AG04450 (cell line): Measurements from ENCODE around the gene OR2T27. TPM values are rescaled to one million over a fixed set of nuclear protein-coding genes. Genes with fewer than 3 reads are reported as not detected.
"Not testable (repeated sequence)": the region's sequence is repeated elsewhere in the genome, so short reads cannot be mapped to it uniquely, and the experiment has no call there.

Experiments
- CTCF ChIA-PET: fragments of 300-600, 350-600 bp; formaldehyde crosslinking; extraction: SDS; loops from one replicate; lab custom pipeline; 2022; ENCODE audit warnings: antibody characterized with exemption, inconsistent platforms; lab: Charles Lee
- POLR2A ChIA-PET: fragments of 350-600 bp; formaldehyde crosslinking; extraction: SDS; loops from one replicate; lab custom pipeline; 2021; ENCODE audit warnings: antibody characterized with exemption, inconsistent platforms; lab: Yijun Ruan, JAX
- DNase-seq: peaks from one replicate; pipeline ENCODE4 v3.0.0-alpha.2; 2011; ENCODE audit warnings: low read depth, low spot score
- H3K27ac ChIP-seq: one replicate; pipeline ENCODE4 v1.5.1; 2012; ENCODE audit warnings: low read depth, low read length, control low read depth
- H3K27me3 ChIP-seq: one replicate; pipeline ENCODE4 v1.6.0; 2012; ENCODE audit warnings: low read length; ENCODE audit not compliant: control insufficient read depth, insufficient read depth
- H3K4me3 ChIP-seq: 2 replicates; pipeline ENCODE4 v1.5.1; 2011; ENCODE audit warnings: mild to moderate bottlenecking, low read depth, low read length, control low read depth
- H3K9me3 ChIP-seq: 2 replicates; pipeline ENCODE4 v1.5.1; 2012; ENCODE audit warnings: low read length; ENCODE audit not compliant: control insufficient read depth, insufficient read depth
- polyA minus RNA-seq: library from RNA; depleted of rRNA, polyadenylated mRNA; stranded (reverse); fragments of >200 nt; gene quantifications from 2 replicates; pipeline ENCODE4 v1.2.3, GENCODE V29; 2011; rRNA and poly(A)+ RNA removed
- polyA plus RNA-seq: library from polyadenylated mRNA; depleted of rRNA; stranded (reverse); fragments of >200 nt; gene quantifications from 2 replicates; pipeline ENCODE4 v1.2.3, GENCODE V29; 2011; rRNA removed
- TF ChIP-seq, protein P1 (sequence below): IDR thresholded peaks from 2 replicates; pipeline ENCODE4 v1.5.1; 2011; ENCODE audit warnings: low read depth, low read length, control low read depth, inconsistent platforms

Gene OR2T27, protein sequence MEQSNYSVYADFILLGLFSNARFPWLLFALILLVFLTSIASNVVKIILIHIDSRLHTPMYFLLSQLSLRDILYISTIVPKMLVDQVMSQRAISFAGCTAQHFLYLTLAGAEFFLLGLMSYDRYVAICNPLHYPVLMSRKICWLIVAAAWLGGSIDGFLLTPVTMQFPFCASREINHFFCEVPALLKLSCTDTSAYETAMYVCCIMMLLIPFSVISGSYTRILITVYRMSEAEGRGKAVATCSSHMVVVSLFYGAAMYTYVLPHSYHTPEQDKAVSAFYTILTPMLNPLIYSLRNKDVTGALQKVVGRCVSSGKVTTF
- not detected in 2 replicates for polyA plus RNA-seq
- not detected in 2 replicates for polyA minus RNA-seq

DNA sequence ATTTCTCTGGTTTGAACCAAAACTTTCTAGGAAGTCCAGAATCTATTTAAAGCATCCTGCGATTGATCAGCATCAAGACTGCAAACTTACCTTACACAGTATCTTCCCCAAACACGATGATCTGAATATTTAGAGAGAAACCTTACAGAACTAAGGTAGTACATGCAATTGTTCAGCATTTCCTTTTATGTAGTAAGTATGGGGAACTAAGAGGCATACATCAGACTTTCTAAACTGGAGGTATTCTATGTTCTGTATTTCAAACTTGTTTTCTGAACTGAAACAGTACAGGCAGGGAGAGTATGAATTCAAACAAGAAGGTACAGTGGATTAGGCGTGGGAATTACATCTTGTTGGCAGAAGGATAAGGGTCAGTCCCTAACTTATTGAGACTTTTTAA, at the start of gene OR2T27:
TSS of gene OR2T27 (minus strand) at position 175 of the 400 bp plus-strand sequence. CDS start 4,644 bp downstream, outside the sequence.
- POLR2A ChIA-PET, CTCF ChIA-PET, H3K27ac ChIP-seq, DNase-seq, H3K27me3 ChIP-seq, H3K4me3 ChIP-seq: not testable (repeated sequence)
- H3K9me3 ChIP-seq: peaks cover 11% of the 10 kb centered on the region

DNA sequence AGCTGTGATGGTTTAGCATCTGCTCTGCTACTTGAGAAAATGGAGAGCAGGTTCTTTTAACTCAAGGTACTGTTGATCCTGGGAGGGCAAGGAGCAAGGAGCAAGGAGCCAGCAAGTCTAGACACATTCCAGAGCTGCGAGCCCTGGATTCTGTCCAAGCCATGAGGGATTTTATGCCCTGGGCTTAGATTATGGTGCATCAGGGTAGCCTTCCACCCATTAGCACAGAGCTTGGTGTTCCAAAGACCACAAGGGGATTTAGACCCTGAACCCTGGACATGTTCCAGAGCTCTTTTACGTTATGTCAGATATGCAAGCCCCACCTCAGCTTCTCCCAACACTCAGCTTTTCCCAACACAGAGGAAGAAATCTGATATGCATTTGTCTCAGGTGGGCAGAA, 49.3 kb upstream of the OR2T27 start:
- CTCF ChIA-PET: no interaction called here
- peaks cover 9% of the 10 kb centered on the region for H3K9me3 ChIP-seq
- POLR2A ChIA-PET: no interaction called here
- DNase-seq: no peak
- no peak overlapping the region for H3K27ac ChIP-seq
- TF ChIP-seq, protein P1, sequence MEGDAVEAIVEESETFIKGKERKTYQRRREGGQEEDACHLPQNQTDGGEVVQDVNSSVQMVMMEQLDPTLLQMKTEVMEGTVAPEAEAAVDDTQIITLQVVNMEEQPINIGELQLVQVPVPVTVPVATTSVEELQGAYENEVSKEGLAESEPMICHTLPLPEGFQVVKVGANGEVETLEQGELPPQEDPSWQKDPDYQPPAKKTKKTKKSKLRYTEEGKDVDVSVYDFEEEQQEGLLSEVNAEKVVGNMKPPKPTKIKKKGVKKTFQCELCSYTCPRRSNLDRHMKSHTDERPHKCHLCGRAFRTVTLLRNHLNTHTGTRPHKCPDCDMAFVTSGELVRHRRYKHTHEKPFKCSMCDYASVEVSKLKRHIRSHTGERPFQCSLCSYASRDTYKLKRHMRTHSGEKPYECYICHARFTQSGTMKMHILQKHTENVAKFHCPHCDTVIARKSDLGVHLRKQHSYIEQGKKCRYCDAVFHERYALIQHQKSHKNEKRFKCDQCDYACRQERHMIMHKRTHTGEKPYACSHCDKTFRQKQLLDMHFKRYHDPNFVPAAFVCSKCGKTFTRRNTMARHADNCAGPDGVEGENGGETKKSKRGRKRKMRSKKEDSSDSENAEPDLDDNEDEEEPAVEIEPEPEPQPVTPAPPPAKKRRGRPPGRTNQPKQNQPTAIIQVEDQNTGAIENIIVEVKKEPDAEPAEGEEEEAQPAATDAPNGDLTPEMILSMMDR: no peak
- H3K27me3 ChIP-seq: no peaks in the 10 kb centered on the region
- H3K4me3 ChIP-seq: no peak overlapping the region

DNA sequence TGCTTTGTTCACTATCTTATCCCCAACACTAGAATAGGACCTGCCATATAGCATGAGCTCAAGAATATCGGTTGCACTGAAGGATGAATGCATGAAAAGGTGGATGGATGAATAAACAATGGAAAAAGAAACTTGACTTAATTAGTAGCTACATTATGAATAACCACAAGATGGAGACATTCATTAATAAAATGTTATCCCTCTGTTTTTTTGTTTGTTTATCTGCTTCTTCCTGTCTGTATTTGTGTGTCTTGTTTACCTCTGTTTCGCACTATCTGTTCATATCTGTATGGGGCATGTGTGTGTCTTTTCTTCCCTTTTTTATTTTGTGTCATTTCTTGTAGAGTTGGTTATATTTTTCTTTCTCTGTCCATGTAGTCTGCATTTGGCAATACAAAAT, 48.3 kb upstream of the OR2T27 start:
- Histone ChIP-seq H3K9me3 (peaks cover 9% of the 10 kb centered on the region), H3K4me3 (no peak overlapping the region), H3K27ac (no peak overlapping the region), H3K27me3 (no peaks in the 10 kb centered on the region)
- no peak for DNase-seq
- ChIA-PET CTCF (interaction anchor here (1.0 kb wide), 1 partner anchor 104 kb away, joined by 3 read pairs; no protein-coding TSS in a partner anchor), POLR2A (no interaction called here)
- TF ChIP-seq, protein P1: no peak

DNA sequence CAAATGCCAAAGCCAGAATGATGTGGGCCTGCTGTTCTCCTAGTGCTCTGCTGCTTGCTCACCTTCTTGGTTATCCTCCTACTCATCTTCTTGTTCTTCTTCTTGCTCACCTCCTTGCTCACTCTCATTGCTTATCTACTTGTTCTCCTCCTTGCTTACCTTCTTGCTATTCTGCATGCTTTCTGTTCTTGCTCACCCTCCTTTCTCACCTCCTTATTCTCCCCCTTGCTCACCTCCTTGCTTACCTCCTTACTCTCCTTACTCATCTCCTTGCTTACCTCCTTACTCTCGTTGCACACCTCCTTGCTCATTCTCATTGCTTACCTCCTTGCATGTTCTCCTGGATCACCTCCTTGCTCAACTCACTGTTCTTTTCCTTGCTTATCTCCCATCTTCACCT, 47.4 kb upstream of the OR2T27 start, which contains the start of gene OR14I1:
TSS of gene OR14I1 (minus strand) at position 53 of the 400 bp plus-strand sequence.
- Histone ChIP-seq H3K27me3 (no peaks in the 10 kb centered on the region), H3K4me3 (no peak within 1 kb of the TSS), H3K27ac (no peak within 1 kb of the TSS), H3K9me3 (peaks cover 9% of the 10 kb centered on the region)
- TF ChIP-seq, protein P1: no peak
- ChIA-PET CTCF (no interaction called here), POLR2A (no interaction called here)
- DNase-seq: no peak

DNA sequence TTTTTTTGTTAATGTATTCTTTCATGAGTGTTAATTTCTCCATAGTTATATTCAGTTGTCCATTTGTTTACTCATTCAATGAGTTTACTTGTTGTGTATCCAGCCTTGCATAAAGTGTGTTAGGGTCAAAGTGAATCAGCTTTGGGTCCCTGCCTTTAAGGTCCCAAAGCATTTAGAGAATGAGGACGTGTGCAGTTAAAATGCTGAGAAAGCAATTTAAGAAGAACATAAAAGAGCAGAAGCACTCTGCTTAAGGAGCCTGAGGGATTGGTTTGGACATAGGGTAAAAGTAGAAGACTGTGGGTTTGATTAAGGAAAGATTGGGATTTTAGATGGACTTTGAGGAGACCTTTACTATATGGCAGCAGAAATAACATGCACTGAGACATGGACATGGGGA, 43.8 kb upstream of the OR2T27 start:
- Histone ChIP-seq H3K27me3 (no peaks in the 10 kb centered on the region), H3K4me3 (no peak overlapping the region), H3K9me3 (peaks cover 19% of the 10 kb centered on the region), H3K27ac (no peak overlapping the region)
- POLR2A ChIA-PET: no interaction called here
- TF ChIP-seq, protein P1: no peak
- CTCF ChIA-PET: no interaction called here
- DNase-seq: no peak
